ENCODE data around the gene PEX7.
"Not testable (repeated sequence)": the region's sequence is repeated elsewhere in the genome, so short reads cannot be mapped to it uniquely, and the experiment has no call there.

Gene PEX7

DNA sequence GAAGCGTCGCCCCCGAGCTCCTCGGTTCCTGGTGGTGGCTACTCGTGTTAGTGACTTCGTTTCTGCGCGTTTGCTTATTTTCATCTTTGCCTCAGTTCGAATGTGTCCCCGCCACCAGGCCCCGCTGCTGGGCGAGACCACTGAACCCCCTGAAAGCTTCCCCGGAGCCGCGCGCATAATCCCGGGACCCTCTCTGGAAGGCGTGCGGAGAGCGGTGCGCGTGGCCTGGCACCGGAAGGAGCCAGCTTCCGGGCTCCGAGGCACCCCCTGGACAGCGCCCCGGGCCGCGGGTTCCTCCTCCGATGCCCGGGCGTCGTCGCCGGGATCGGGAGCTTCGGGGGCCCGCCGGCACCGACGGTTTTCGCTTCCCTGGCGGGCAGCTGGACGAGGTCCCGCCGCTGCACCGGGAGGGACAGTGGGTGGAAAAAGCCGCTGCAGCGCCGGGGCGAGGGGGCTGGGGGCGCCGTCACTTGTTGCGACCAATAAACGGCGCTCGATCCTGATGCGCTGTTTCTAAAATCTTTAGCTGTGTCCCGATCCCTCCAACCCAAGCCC, 99.1 kb downstream of the PEX7 start:
- ATAC-seq (ENCODE audit: low read depth), result no peak
- H3K4me3 Mint-ChIP-seq, result peak overlapping the region; percentile 85
- H3K27ac Mint-ChIP-seq, result no peak overlapping the region
- H3K36me3 Mint-ChIP-seq, result peaks cover 4% of the 10 kb centered on the region
- H3K9me3 Mint-ChIP-seq, result no peaks in the 10 kb centered on the region
- peaks cover 20% of the 10 kb centered on the region for H3K4me1 Mint-ChIP-seq
- peak in 1 of 2 donors; percentile 17 for DNase-seq (ENCODE audit: low spot score in 2 of 2)
- H3K27me3 Mint-ChIP-seq, result peaks cover 23% of the 10 kb centered on the region

DNA sequence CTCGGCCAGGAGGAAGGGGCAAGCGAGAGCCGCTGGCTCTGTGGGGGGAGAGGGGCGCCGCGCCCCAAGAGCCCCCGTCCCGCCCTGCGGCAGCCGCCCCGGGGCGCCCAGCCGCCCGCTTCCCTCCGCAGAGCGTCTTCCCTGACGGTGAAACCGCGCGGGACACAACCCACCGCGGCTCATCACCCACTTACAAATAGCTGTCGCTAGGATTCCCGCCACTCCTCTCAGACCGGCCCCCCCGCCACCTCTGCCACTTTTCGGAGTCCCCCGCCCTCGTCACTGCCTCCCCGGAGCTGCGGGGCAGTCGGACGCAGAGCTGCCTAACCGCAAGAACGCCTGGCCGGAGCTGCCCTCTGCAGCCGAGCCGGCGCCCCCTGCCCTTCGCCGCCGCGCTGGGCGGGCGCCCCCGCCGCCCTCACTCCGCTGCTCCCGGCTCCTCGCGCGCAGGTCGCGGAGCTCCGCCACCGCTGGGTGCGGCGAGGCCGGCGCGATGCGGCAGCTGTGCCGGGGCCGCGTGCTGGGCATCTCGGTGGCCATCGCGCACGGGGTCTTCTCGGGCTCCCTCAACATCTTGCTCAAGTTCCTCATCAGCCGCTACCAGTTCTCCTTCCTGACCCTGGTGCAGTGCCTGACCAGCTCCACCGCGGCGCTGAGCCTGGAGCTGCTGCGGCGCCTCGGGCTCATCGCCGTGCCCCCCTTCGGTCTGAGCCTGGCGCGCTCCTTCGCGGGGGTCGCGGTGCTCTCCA, 99.7 kb downstream of the PEX7 start, which contains the start of gene SLC35D3:
TSS of gene SLC35D3 (plus strand) at position 366 of the 749 bp plus-strand sequence. CDS start at position 494, 128 bp downstream.
- no peak within 1 kb of the TSS for H3K27ac Mint-ChIP-seq
- no peaks in the 10 kb centered on the region for H3K9me3 Mint-ChIP-seq
- peak within 1 kb of the TSS; percentile 90 for H3K4me3 Mint-ChIP-seq
- H3K36me3 Mint-ChIP-seq, result peaks cover 1% of the 10 kb centered on the region
- H3K4me1 Mint-ChIP-seq, result peaks cover 20% of the 10 kb centered on the region
- peaks cover 23% of the 10 kb centered on the region for H3K27me3 Mint-ChIP-seq
- DNase-seq (ENCODE audit: low spot score in 2 of 2) (peak in 1 of 2 donors; percentile 42), ATAC-seq (ENCODE audit: low read depth) (peak; percentile 45)

DNA sequence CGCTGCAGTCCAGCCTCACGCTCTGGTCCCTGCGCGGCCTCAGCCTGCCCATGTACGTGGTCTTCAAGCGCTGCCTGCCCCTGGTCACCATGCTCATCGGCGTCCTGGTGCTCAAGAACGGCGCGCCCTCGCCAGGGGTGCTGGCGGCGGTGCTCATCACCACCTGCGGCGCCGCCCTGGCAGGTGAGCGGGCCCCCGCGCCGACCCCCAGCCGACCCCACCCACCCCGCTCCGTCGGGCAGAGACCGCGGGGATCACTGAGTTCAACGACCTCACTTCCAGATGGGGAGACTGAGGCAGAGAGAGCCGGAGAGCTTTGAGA, 100.3 kb downstream of the PEX7 start:
- no peak overlapping the region for H3K27ac Mint-ChIP-seq

DNA sequence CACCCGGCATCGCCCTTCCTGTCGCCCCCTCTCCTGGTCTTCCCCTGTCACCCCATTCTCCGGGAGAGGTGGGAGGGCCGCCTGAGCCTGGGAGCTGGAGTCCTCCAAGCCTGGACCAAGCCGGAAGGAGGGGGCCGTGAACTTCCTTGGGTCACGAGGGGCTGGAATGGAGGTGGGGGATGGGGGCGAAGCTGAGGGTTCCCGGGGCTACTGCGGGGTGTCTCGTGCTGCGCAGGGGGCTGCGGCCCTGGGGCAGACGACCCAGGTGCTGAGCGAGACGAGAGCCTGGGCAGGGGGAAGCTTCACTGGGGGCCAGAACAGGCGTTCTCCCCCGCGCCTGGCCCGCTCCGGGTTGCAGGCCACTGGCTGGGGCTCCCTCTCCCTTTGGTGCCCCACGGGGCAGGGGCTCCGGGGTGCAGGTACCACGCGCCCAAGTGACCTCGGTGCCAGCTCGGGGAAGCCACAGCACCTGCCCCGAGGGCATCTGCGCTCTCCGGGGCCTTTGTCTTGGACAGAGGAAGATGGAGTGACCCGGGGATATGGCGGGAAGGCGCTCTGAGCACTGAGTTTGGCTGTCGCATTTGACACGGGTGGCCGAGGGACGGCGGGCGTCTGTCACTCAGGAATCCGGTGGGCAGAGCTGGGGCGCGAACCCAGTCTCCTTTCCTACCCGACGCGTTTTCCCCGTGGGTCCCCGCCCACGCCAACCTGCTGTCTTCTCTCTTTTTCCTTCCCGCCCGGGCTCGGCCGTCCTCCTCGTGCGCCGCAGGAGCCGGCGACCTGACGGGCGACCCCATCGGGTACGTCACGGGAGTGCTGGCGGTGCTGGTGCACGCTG, 100.9 kb downstream of the PEX7 start:
- Mint-ChIP-seq H3K4me1 (peaks cover 20% of the 10 kb centered on the region), H3K27me3 (peaks cover 23% of the 10 kb centered on the region), H3K27ac (no peak overlapping the region), H3K9me3 (no peaks in the 10 kb centered on the region), H3K36me3 (peaks cover 1% of the 10 kb centered on the region), H3K4me3 (peak overlapping the region; percentile 81)
- DNase-seq (ENCODE audit: low spot score in 2 of 2) (peak in 1 of 2 donors; percentile 21), ATAC-seq (ENCODE audit: low read depth) (peak; percentile 27)

More for the DNA sequence above, 100.3 kb downstream of the PEX7 start:
- Mint-ChIP-seq H3K4me1 (peaks cover 20% of the 10 kb centered on the region), H3K9me3 (no peaks in the 10 kb centered on the region), H3K27me3 (peaks cover 23% of the 10 kb centered on the region), H3K4me3 (peak overlapping the region; percentile 90), H3K36me3 (peaks cover 1% of the 10 kb centered on the region)
- peak; percentile 20 for ATAC-seq (ENCODE audit: low read depth)
- DNase-seq (ENCODE audit: low spot score in 2 of 2), result no peak

DNA sequence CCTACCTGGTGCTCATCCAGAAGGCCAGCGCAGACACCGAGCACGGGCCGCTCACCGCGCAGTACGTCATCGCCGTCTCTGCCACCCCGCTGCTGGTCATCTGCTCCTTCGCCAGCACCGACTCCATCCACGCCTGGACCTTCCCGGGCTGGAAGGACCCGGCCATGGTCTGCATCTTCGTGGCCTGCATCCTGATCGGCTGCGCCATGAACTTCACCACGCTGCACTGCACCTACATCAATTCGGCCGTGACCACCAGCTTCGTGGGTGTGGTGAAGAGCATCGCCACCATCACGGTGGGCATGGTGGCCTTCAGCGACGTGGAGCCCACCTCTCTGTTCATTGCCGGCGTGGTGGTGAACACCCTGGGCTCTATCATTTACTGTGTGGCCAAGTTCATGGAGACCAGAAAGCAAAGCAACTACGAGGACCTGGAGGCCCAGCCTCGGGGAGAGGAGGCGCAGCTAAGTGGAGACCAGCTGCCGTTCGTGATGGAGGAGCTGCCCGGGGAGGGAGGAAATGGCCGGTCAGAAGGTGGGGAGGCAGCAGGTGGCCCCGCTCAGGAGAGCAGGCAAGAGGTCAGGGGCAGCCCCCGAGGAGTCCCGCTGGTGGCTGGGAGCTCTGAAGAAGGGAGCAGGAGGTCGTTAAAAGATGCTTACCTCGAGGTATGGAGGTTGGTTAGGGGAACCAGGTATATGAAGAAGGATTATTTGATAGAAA, 101.7 kb downstream of the PEX7 start:
- Mint-ChIP-seq H3K9me3 (no peaks in the 10 kb centered on the region), H3K4me3 (peak overlapping the region; percentile 68), H3K27me3 (peaks cover 18% of the 10 kb centered on the region), H3K36me3 (no peaks in the 10 kb centered on the region), H3K4me1 (peaks cover 20% of the 10 kb centered on the region), H3K27ac (no peak overlapping the region)
- ATAC-seq (ENCODE audit: low read depth) (no peak), DNase-seq (ENCODE audit: low spot score in 2 of 2) (no peak)

GRCh38 chr6:136926383-136926782, 104.0 kb downstream of the PEX7 start:
- no peak for DNase-seq (ENCODE audit: low spot score in 2 of 2)
- Mint-ChIP-seq H3K36me3 (no peaks in the 10 kb centered on the region), H3K27ac (no peak overlapping the region), H3K4me1 (peaks cover 8% of the 10 kb centered on the region), H3K9me3 (no peaks in the 10 kb centered on the region), H3K27me3 (peaks cover 21% of the 10 kb centered on the region), H3K4me3 (no peak overlapping the region)
- ATAC-seq (ENCODE audit: low read depth), result no peak

- Mint-ChIP-seq H3K9me3 (no peaks in the 10 kb centered on the region), H3K27me3 (peaks cover 20% of the 10 kb centered on the region), H3K27ac (no peak overlapping the region), H3K4me3 (no peak overlapping the region), H3K36me3 (no peaks in the 10 kb centered on the region), H3K4me1 (peaks cover 8% of the 10 kb centered on the region)
- no peak for DNase-seq (ENCODE audit: low spot score in 2 of 2)
- peak; percentile 42 for ATAC-seq (ENCODE audit: low read depth)
Measured at GRCh38 chr6:136927292-136927691, 104.9 kb downstream of the PEX7 start.

- peaks cover 15% of the 10 kb centered on the region for H3K27me3 Mint-ChIP-seq
- H3K36me3 Mint-ChIP-seq, result no peaks in the 10 kb centered on the region
- H3K4me3 Mint-ChIP-seq, result no peak overlapping the region
Measured at GRCh38 chr6:136930528-136930927, 108.1 kb downstream of the PEX7 start.

GRCh38 chr6:136932599-136932998, 110.2 kb downstream of the PEX7 start:
- Mint-ChIP-seq H3K4me3 (no peak overlapping the region), H3K27ac (no peak overlapping the region), H3K9me3 (no peaks in the 10 kb centered on the region), H3K27me3 (peaks cover 22% of the 10 kb centered on the region), H3K36me3 (no peaks in the 10 kb centered on the region), H3K4me1 (no peaks in the 10 kb centered on the region)
- DNase-seq (ENCODE audit: low spot score in 2 of 2), result no peak
- ATAC-seq (ENCODE audit: low read depth), result no peak

More at GRCh38 chr6:136930528-136930927, 108.1 kb downstream of the PEX7 start:
- no peak overlapping the region for H3K27ac Mint-ChIP-seq
- no peaks in the 10 kb centered on the region for H3K4me1 Mint-ChIP-seq
- no peaks in the 10 kb centered on the region for H3K9me3 Mint-ChIP-seq
- ATAC-seq (ENCODE audit: low read depth) (no peak), DNase-seq (ENCODE audit: low spot score in 2 of 2) (no peak)

- no peak for DNase-seq (ENCODE audit: low spot score in 2 of 2)
- H3K27ac Mint-ChIP-seq, result no peak overlapping the region
- no peaks in the 10 kb centered on the region for H3K4me1 Mint-ChIP-seq
- H3K4me3 Mint-ChIP-seq, result no peak overlapping the region
- H3K27me3 Mint-ChIP-seq, result peaks cover 9% of the 10 kb centered on the region
- H3K9me3 Mint-ChIP-seq, result peaks cover 6% of the 10 kb centered on the region
- H3K36me3 Mint-ChIP-seq, result peaks cover 1% of the 10 kb centered on the region
- no peak for ATAC-seq (ENCODE audit: low read depth)
Measured at GRCh38 chr6:136945072-136945471, 122.7 kb downstream of the PEX7 start.

GRCh38 chr6:136945711-136946121, 123.3 kb downstream of the PEX7 start:
- no peak for DNase-seq (ENCODE audit: low spot score in 2 of 2)
- peaks cover 6% of the 10 kb centered on the region for H3K9me3 Mint-ChIP-seq
- no peaks in the 10 kb centered on the region for H3K4me1 Mint-ChIP-seq
- H3K27me3 Mint-ChIP-seq, result peaks cover 9% of the 10 kb centered on the region
- H3K36me3 Mint-ChIP-seq, result peaks cover 1% of the 10 kb centered on the region
- H3K4me3 Mint-ChIP-seq, result no peak overlapping the region
- ATAC-seq (ENCODE audit: low read depth), result no peak
- no peak overlapping the region for H3K27ac Mint-ChIP-seq

GRCh38 chr6:136947037-136947436, 124.6 kb downstream of the PEX7 start:
- peaks cover 1% of the 10 kb centered on the region for H3K36me3 Mint-ChIP-seq
- ATAC-seq (ENCODE audit: low read depth) (no peak), DNase-seq (ENCODE audit: low spot score in 2 of 2) (no peak)
- H3K27me3 Mint-ChIP-seq, result peaks cover 9% of the 10 kb centered on the region
- H3K9me3 Mint-ChIP-seq, result peaks cover 3% of the 10 kb centered on the region
- no peak overlapping the region for H3K27ac Mint-ChIP-seq
- no peak overlapping the region for H3K4me3 Mint-ChIP-seq
- no peaks in the 10 kb centered on the region for H3K4me1 Mint-ChIP-seq

DNA sequence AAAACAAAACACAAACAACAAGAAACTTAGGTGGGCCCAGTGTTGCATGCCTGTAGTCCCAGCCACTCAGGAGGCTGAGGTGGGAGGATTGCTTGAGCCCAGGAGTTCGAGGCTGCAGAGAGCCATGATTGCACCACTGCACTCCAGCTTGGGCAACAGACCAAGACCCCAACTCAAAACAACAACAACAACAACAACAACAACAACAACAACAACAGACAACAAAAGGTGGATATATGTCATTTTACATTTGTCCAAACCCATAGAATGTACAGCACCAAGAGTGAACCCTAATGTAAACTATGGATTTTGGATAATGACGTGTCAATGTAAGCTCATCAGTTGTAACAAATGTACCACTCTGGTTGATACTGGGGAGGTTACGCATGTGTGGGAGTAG, 127.6 kb downstream of the PEX7 start:
- H3K4me1 Mint-ChIP-seq; DNase-seq (ENCODE audit: low spot score in 2 of 2); H3K4me3 Mint-ChIP-seq; ATAC-seq (ENCODE audit: low read depth); H3K36me3 Mint-ChIP-seq; H3K27ac Mint-ChIP-seq; H3K9me3 Mint-ChIP-seq: not testable (repeated sequence)
- peaks cover 12% of the 10 kb centered on the region for H3K27me3 Mint-ChIP-seq

All from memory B cell (primary cell).